Measurements from ENCODE around the gene PARD6B.

DNA sequence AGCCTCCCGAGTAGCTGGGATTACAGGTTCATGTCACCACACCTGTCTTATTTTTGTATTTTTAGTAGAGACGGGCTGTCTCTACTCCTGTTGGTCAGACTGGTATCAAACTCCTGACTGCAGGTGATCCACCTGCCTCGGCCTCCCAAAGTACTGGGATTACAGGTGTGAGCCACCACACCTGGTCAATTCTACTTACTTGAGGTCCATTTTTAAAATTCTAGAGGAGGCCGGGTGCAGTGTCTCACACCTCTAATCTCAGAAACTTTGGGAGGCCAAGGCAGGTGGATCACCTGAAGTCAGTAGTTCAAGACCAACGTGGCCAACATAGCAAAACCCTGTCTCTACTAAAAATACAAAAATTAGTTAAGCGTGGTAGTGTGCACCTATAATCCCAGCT is 47.8 kb upstream of the PARD6B start:
- TF ChIP-seq CTCF (IDR thresholded peaks at IDR 0.05 in 8 of 11, conservative IDR thresholded peaks at IDR 0.05 in 3 of 11) (no peak), POLR2AphosphoS5 (IDR thresholded peaks at IDR 0.05) (no peak)

Data from spleen (tissue), 7 donors.